BLaER1 treated with 17β-estradiol and CSF1 and Interleukin-3, amounts not matched to agents 10 nM and 100 nM (cell line): ENCODE measurements around the gene INPP5A.
A peak's percentile ranks its signal among the peaks of the same experiment; 100 is the strongest.

Source experiments
- H3K27ac ChIP-seq, 11 experiments: shearing (Covaris generic); formaldehyde crosslinking; 2 replicates each; pipeline ENCODE4 v1.8.1; 2022
- H3K27me3 ChIP-seq, 11 experiments: shearing (Covaris generic); formaldehyde crosslinking; 2 replicates each; pipeline ENCODE4 v1.8.1; 2022
- H3K36me3 ChIP-seq, 11 experiments: shearing (Covaris generic); formaldehyde crosslinking; 2 replicates each; pipeline ENCODE4 v1.8.1; 2022
- H3K4me1 ChIP-seq, 10 experiments: shearing (Covaris generic); formaldehyde crosslinking; 2 replicates each; pipeline ENCODE4 v1.8.1; 2022
- H3K4me2 ChIP-seq, 11 experiments: shearing (Covaris generic); formaldehyde crosslinking; 2 replicates each; pipeline ENCODE4 v1.8.1; 2022
- H3K4me3 ChIP-seq, 10 experiments: shearing (Covaris generic); formaldehyde crosslinking; 2 replicates each; pipeline ENCODE4 v1.8.1; 2022
- H3K9ac ChIP-seq, 11 experiments: shearing (Covaris generic); formaldehyde crosslinking; 2 replicates each; pipeline ENCODE4 v1.8.1; 2022
- H3K9me3 ChIP-seq, 11 experiments: shearing (Covaris generic); formaldehyde crosslinking; replicated peaks in 1 of 11; 2 replicates each; pipeline ENCODE4 v1.8.1; 2022
- H4K20me1 ChIP-seq, 11 experiments: shearing (Covaris generic); formaldehyde crosslinking; 2 replicates each; pipeline ENCODE4 v1.8.1; 2022
- Cebpa-rat ChIP-seq, 11 experiments: shearing (Covaris generic); IDR thresholded peaks; 2 replicates each; pipeline ENCODE4 v1.8.1; 2022

The INPP5A gene

GRCh38 chr10:132541601-132542011 is 4.0 kb downstream of the INPP5A start:
- TF ChIP-seq Cebpa-rat (IDR thresholded peaks at IDR 0.05) = no peak
- peaks cover 73 to 88% (median 83%) of the 10 kb centered on the region in 10 experiments for H3K4me1 ChIP-seq
- H4K20me1 ChIP-seq = peaks cover 57 to 87% (median 83%) of the 10 kb centered on the region in 11 experiments; a peak in 21 of 22 replicates

GRCh38 chr10:132542086-132542775 is 4.6 kb downstream of the INPP5A start:
- no peak for TF ChIP-seq Cebpa-rat (IDR thresholded peaks at IDR 0.05)
- H3K4me3 ChIP-seq = no peak overlapping the region; a peak in 1 of 20 replicates
- H3K27me3 ChIP-seq = peaks cover 0 to 30% (median 0%) of the 10 kb centered on the region in 11 experiments; a peak in 4 of 22 replicates
- H3K27ac ChIP-seq = peak overlapping the region in 1 of 11 experiments; percentile 17; a peak in 1 of 22 replicates
- H3K4me1 ChIP-seq = peaks cover 79 to 91% (median 87%) of the 10 kb centered on the region in 10 experiments
- peak overlapping the region in 1 of 11 experiments; percentile 92; a peak in 4 of 22 replicates for H3K9ac ChIP-seq
- H3K9me3 ChIP-seq = no peaks in the 10 kb centered on the region
- peaks cover 0 to 35% (median 5%) of the 10 kb centered on the region in 11 experiments; a peak in 8 of 22 replicates for H3K36me3 ChIP-seq
- H3K4me2 ChIP-seq = peak overlapping the region; percentile 30 to 100 (median 99); a peak in 21 of 22 replicates
- peaks cover 63 to 93% (median 87%) of the 10 kb centered on the region in 11 experiments; a peak in 21 of 22 replicates for H4K20me1 ChIP-seq

More at GRCh38 chr10:132541601-132542011, 4.0 kb downstream of the INPP5A start:
- Histone ChIP-seq H3K4me3 (peak overlapping the region in 1 of 10 experiments; percentile 95; a peak in 2 of 20 replicates), H3K27me3 (peaks cover 0 to 24% (median 0%) of the 10 kb centered on the region in 11 experiments; a peak in 4 of 22 replicates), H3K27ac (peak overlapping the region in 1 of 11 experiments; percentile 89; a peak in 2 of 22 replicates), H3K4me2 (peak overlapping the region; percentile 96 to 100 (median 99)), H3K36me3 (peaks cover 0 to 35% (median 5%) of the 10 kb centered on the region in 11 experiments; a peak in 8 of 22 replicates), H3K9me3 (no peaks in the 10 kb centered on the region), H3K9ac (peak overlapping the region in 3 of 11 experiments; percentile 92 to 96 (median 94); a peak in 6 of 22 replicates)

GRCh38 chr10:132542819-132543218 is 5.2 kb downstream of the INPP5A start:
- H3K9ac ChIP-seq = no peak overlapping the region
- peaks cover 69 to 99% (median 93%) of the 10 kb centered on the region in 11 experiments; a peak in 21 of 22 replicates for H4K20me1 ChIP-seq
- H3K4me1 ChIP-seq = peaks cover 85 to 97% (median 93%) of the 10 kb centered on the region in 10 experiments
- no peak overlapping the region; a peak in 1 of 22 replicates for H3K27ac ChIP-seq
- no peak overlapping the region for H3K4me3 ChIP-seq
- peak overlapping the region in 9 of 11 experiments; percentile 96 to 100 (median 99); a peak in 17 of 22 replicates for H3K4me2 ChIP-seq
- TF ChIP-seq Cebpa-rat (IDR thresholded peaks at IDR 0.05) = no peak
- no peaks in the 10 kb centered on the region for H3K9me3 ChIP-seq
- peaks cover 0 to 35% (median 5%) of the 10 kb centered on the region in 11 experiments; a peak in 8 of 22 replicates for H3K36me3 ChIP-seq
- H3K27me3 ChIP-seq = peaks cover 0 to 36% (median 0%) of the 10 kb centered on the region in 11 experiments; a peak in 4 of 22 replicates

GRCh38 chr10:132543916-132544743 is 6.5 kb downstream of the INPP5A start:
- H3K9me3 ChIP-seq = no peaks in the 10 kb centered on the region
- H3K27me3 ChIP-seq = peaks cover 0 to 47% (median 0%) of the 10 kb centered on the region in 11 experiments; a peak in 4 of 22 replicates
- TF ChIP-seq Cebpa-rat (IDR thresholded peaks at IDR 0.05) = no peak
- H3K9ac ChIP-seq = peak overlapping the region in 9 of 11 experiments; percentile 23 to 78 (median 70); a peak in 17 of 22 replicates
- H3K4me3 ChIP-seq = peak overlapping the region in 5 of 10 experiments; percentile 7 to 48 (median 22); a peak in 5 of 20 replicates
- H3K27ac ChIP-seq = peak overlapping the region in 7 of 11 experiments; percentile 11 to 94 (median 85); a peak in 12 of 22 replicates
- peak overlapping the region; percentile 76 to 99 (median 96) for H3K4me2 ChIP-seq
- peaks cover 0 to 35% (median 5%) of the 10 kb centered on the region in 11 experiments; a peak in 8 of 22 replicates for H3K36me3 ChIP-seq
- H4K20me1 ChIP-seq = peaks cover 70 to 100% (median 94%) of the 10 kb centered on the region in 11 experiments; a peak in 21 of 22 replicates
- peaks cover 75 to 100% (median 95%) of the 10 kb centered on the region in 10 experiments for H3K4me1 ChIP-seq

GRCh38 chr10:132544744-132545658 is 7.4 kb downstream of the INPP5A start:
- Histone ChIP-seq H3K36me3 (peaks cover 0 to 35% (median 5%) of the 10 kb centered on the region in 11 experiments; a peak in 8 of 22 replicates), H4K20me1 (peaks cover 67 to 99% (median 93%) of the 10 kb centered on the region in 11 experiments; a peak in 21 of 22 replicates), H3K27ac (peak overlapping the region in 9 of 11 experiments; percentile 23 to 94 (median 80); a peak in 17 of 22 replicates), H3K4me3 (peak overlapping the region in 6 of 10 experiments; percentile 7 to 48 (median 22); a peak in 6 of 20 replicates), H3K9ac (peak overlapping the region in 9 of 11 experiments; percentile 23 to 78 (median 70); a peak in 17 of 22 replicates), H3K27me3 (peaks cover 0 to 51% (median 0%) of the 10 kb centered on the region in 11 experiments; a peak in 4 of 22 replicates), H3K4me1 (peaks cover 70 to 100% (median 96%) of the 10 kb centered on the region in 10 experiments), H3K9me3 (no peaks in the 10 kb centered on the region), H3K4me2 (peak overlapping the region; percentile 76 to 99 (median 96))
- TF ChIP-seq Cebpa-rat (IDR thresholded peaks at IDR 0.05) = no peak

- H3K9ac ChIP-seq = peak overlapping the region in 9 of 11 experiments; percentile 32 to 78 (median 71); a peak in 17 of 22 replicates
- peak overlapping the region; percentile 76 to 99 (median 96) for H3K4me2 ChIP-seq
- no peak for TF ChIP-seq Cebpa-rat (IDR thresholded peaks at IDR 0.05)
- H4K20me1 ChIP-seq = peaks cover 60 to 99% (median 87%) of the 10 kb centered on the region in 11 experiments; a peak in 21 of 22 replicates
- H3K4me3 ChIP-seq = peak overlapping the region in 4 of 10 experiments; percentile 34 to 46 (median 36); a peak in 6 of 20 replicates
- peaks cover 0 to 56% (median 0%) of the 10 kb centered on the region in 11 experiments; a peak in 4 of 22 replicates for H3K27me3 ChIP-seq
- peak overlapping the region in 10 of 11 experiments; percentile 12 to 94 (median 79); a peak in 19 of 22 replicates for H3K27ac ChIP-seq
- no peaks in the 10 kb centered on the region for H3K9me3 ChIP-seq
- H3K36me3 ChIP-seq = peaks cover 0 to 34% (median 5%) of the 10 kb centered on the region in 11 experiments; a peak in 8 of 22 replicates
- H3K4me1 ChIP-seq = peaks cover 69 to 100% (median 96%) of the 10 kb centered on the region in 10 experiments
These were observed 8.2 kb downstream of the INPP5A start for GRCh38 chr10:132545659-132546367.
